Endothelial cell (in vitro differentiated cells): Measurements from ENCODE around the gene ADM2. TPM values are rescaled to one million over a fixed set of nuclear protein-coding genes. Genes with fewer than 3 reads are reported as not detected.
A peak's percentile ranks its signal among the peaks of the same experiment; 100 is the strongest.

ENCODE experiments used
- DNase-seq: peaks from one replicate; pipeline ENCODE4 v3.0.0; 2021; ENCODE audit warnings: low spot score
- H3K27ac Mint-ChIP-seq: one replicate; pipeline ENCODE4 v1.8.0; 2021; ENCODE audit warnings: mixed read lengths, inconsistent platforms; ENCODE audit not compliant: unreplicated experiment
- H3K27me3 Mint-ChIP-seq: one replicate; pipeline ENCODE4 v1.8.0; 2021; ENCODE audit warnings: mild to moderate bottlenecking, moderate library complexity, mixed read lengths, inconsistent platforms; ENCODE audit not compliant: unreplicated experiment
- H3K36me3 Mint-ChIP-seq: one replicate; pipeline ENCODE4 v1.8.0; 2021; ENCODE audit warnings: mild to moderate bottlenecking, low read depth, mixed read lengths, inconsistent platforms; ENCODE audit not compliant: unreplicated experiment
- H3K4me1 Mint-ChIP-seq: one replicate; pipeline ENCODE4 v1.8.0; 2021; ENCODE audit warnings: mild to moderate bottlenecking, mixed read lengths, inconsistent platforms; ENCODE audit not compliant: unreplicated experiment
- H3K4me3 Mint-ChIP-seq: one replicate; pipeline ENCODE4 v1.8.0; 2021; ENCODE audit warnings: mild to moderate bottlenecking, mixed read lengths, inconsistent platforms; ENCODE audit not compliant: unreplicated experiment
- H3K9me3 Mint-ChIP-seq: one replicate; pipeline ENCODE4 v1.8.0; 2021; ENCODE audit warnings: mixed read lengths, inconsistent platforms; ENCODE audit not compliant: unreplicated experiment
- CTCF ChIP-seq: fragments of 200-600 bp; sonication (generic); IDR thresholded peaks from one replicate; pipeline ENCODE4 v1.5.0; 2021; ENCODE audit warnings: antibody characterized with exemption; ENCODE audit not compliant: unreplicated experiment
- total RNA-seq: library from RNA; stranded (reverse); fragmentation: NEBNext Ultra II Directional; extraction: Animal tissue kit (Norgen Biotek cat#: 25700); gene quantifications from one replicate; pipeline ENCODE4 v1.2.1, GENCODE V29; 2021; ENCODE audit not compliant: unreplicated experiment

The ADM2 gene
- total RNA-seq, 1 donor from 2014 or later = 0.36 TPM

DNA sequence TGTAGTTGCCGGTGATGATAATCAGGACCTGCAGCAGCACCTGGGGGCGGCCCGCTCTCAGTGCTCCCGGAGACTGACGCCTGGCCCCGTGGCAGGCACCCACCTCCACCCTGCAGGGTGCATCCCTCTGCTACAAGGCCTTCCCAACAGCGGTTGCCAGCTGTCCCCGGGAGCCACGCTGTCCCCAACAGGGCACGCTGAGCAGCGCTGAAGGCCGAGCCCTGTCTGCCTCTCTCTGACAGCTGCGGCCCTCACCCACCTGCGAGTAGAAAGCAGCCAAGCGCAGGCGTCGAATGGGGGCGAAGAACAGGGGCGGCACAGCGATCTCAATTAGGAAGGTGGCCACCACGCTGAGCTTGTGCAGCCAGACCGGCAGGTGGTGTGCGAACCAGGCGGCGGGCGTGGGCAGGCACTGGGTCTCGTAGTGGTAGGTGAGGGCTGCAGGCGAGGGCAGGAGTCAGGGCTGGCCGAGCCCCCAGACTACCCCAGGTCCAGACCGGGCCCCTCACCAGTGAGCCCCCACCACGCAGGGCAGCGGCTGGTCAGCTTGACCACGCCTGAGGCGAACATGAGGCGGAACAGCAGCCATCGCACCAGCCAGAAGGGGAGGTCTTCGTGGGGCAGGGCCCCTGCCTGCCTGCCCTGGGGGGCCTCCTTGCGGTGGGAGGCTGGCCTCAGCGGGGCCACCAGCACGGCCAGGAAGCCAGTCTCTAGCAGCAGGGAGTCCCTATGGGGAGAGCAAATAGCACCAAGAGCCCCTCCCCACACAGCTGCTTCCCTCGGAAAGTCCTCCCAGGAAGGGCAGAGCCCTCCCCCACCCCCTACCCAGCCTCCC, 24.6 kb downstream of the ADM2 start:
- H3K27ac Mint-ChIP-seq = no peak overlapping the region
- no peak overlapping the region for H3K4me3 Mint-ChIP-seq
- H3K36me3 Mint-ChIP-seq = no peaks in the 10 kb centered on the region
- H3K4me1 Mint-ChIP-seq = peaks cover 16% of the 10 kb centered on the region
- peaks cover 7% of the 10 kb centered on the region for H3K27me3 Mint-ChIP-seq
- H3K9me3 Mint-ChIP-seq = no peaks in the 10 kb centered on the region
- TF ChIP-seq CTCF = no peak
- no peak for DNase-seq

DNA sequence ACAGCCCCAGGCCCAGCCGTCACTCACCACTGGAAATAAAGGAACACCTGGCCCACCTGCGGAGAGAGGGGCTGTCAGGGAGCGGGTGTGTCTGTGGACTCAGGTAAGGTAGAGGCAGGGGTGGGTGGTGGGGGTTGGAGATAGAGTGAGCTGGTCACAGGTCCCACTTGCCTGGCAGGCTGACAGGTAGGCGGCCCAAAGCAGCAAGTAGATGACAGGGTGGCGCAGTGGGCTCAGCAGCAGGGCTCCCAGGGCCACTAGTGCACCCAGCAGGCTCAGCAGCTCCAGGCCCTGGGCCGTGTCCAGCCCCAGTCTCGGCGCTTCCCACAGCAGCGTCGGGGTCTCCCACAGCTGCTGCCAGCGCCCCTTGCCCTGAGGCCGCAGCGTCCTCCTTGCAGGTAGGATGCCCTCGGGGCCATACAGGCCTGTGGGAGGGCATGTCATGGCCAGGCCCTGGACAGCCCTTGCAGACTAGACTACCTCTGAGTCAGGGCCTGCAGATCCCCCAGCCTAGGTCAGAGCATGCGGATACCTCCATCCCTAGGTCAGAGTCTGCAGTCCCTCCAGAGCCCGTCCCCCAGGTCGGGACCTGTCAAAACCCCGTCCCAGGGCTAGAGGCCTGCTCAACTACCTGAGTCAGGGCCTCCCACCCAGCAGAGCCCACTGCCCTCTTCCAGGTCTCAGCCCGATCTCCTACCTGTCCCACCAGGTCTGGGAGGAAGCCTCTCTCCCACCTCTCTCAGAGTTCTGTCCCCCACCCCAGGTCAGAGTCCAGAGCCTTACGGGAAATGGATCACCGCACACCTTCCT, 25.5 kb downstream of the ADM2 start:
- Mint-ChIP-seq H3K27me3 (peaks cover 7% of the 10 kb centered on the region), H3K4me1 (peaks cover 16% of the 10 kb centered on the region), H3K4me3 (peak overlapping the region; percentile 95), H3K36me3 (no peaks in the 10 kb centered on the region), H3K27ac (peak overlapping the region; percentile 30), H3K9me3 (no peaks in the 10 kb centered on the region)
- DNase-seq = no peak
- TF ChIP-seq CTCF = no peak

GRCh38 chr22:50507421-50507990, 26.2 kb downstream of the ADM2 start, which contains the start of gene LMF2:
TSS of gene LMF2 (minus strand) at chr22:50507702. CDS start at chr22:50507675, 27 bp downstream.
- no peaks in the 10 kb centered on the region for H3K36me3 Mint-ChIP-seq

GRCh38 chr22:50507991-50508884, 26.9 kb downstream of the ADM2 start, which contains the start of gene NCAPH2:
TSS of gene NCAPH2 (plus strand) at chr22:50508224. CDS start at chr22:50508338, 114 bp downstream.
- TF ChIP-seq CTCF = no peak
- peak within 1 kb of the TSS; percentile 95 for H3K4me3 Mint-ChIP-seq
- peak; percentile 96 for DNase-seq
- peak within 1 kb of the TSS; percentile 84 for H3K27ac Mint-ChIP-seq
- H3K27me3 Mint-ChIP-seq = peaks cover 7% of the 10 kb centered on the region
- peaks cover 20% of the 10 kb centered on the region for H3K4me1 Mint-ChIP-seq
- no peaks in the 10 kb centered on the region for H3K9me3 Mint-ChIP-seq
- H3K36me3 Mint-ChIP-seq = no peaks in the 10 kb centered on the region

More at GRCh38 chr22:50507421-50507990, 26.2 kb downstream of the ADM2 start, which contains the start of gene LMF2:
- TF ChIP-seq CTCF = no peak
- peaks cover 20% of the 10 kb centered on the region for H3K4me1 Mint-ChIP-seq
- H3K27ac Mint-ChIP-seq = peak within 1 kb of the TSS; percentile 84
- H3K4me3 Mint-ChIP-seq = peak within 1 kb of the TSS; percentile 95
- DNase-seq = peak; percentile 96
- peaks cover 7% of the 10 kb centered on the region for H3K27me3 Mint-ChIP-seq
- no peaks in the 10 kb centered on the region for H3K9me3 Mint-ChIP-seq
